A549 (cell line): ENCODE measurements around the gene GSS. TPM values are rescaled to one million over a fixed set of nuclear protein-coding genes. Genes with fewer than 3 reads are reported as not detected.

Experiments used
- ATAC-seq, 2 experiments: fragments of 200-7000 bp in 1 of 2; fragments of >200 bp in 1 of 2; cut with Nextera tagmentation in 1 of 2; cut with Tn5 transposase in 1 of 2; 3 replicates each; pipeline versions ENCODE4 v1.8.0 to v1.9.1; 2018 to 2020; ENCODE audit warnings: mild to moderate bottlenecking in 1 of 2, moderate library complexity in 1 of 2
- CTCF ChIA-PET: fragments of 300-600 bp; sonication (Branson Sonifier 250); formaldehyde crosslinking; extraction: SDS; loops from one replicate; lab custom pipeline; 2021; ENCODE audit warnings: antibody characterized with exemption, inconsistent platforms; lab: Yijun Ruan, JAX
- POLR2A ChIA-PET: fragments of 350-600 bp; formaldehyde crosslinking; extraction: SDS; loops from one replicate; lab custom pipeline; 2021; ENCODE audit warnings: antibody characterized with exemption, inconsistent platforms; lab: Yijun Ruan, JAX
- DNase-seq, 2 experiments: peaks; one replicate each; pipeline versions ENCODE4 v3.0.0 to v3.0.0-alpha.2; 2011 to 2016; ENCODE audit warnings: low read depth in 1 of 2, low spot score in 1 of 2
- FAIRE-seq: peaks from 2 replicates; lab custom pipeline; 2011; peaks lifted over from hg19 to GRCh38; lab: Jason Lieb, UNC
- H3K27ac ChIP-seq, 2 experiments: fragments of >200 bp; sonication (Bioruptor Twin); formaldehyde crosslinking; 3 replicates each; pipeline ENCODE4 v1.5.1; 2016 to 2017
- H3K4me1 ChIP-seq: fragments of >200 bp; sonication (Bioruptor Twin); formaldehyde crosslinking; 3 replicates; pipeline ENCODE4 v1.6.1; 2016
- H3K4me2 ChIP-seq: fragments of >200 bp; sonication (Bioruptor Twin); formaldehyde crosslinking; 3 replicates; pipeline ENCODE4 v1.6.1; 2016
- H3K4me3 ChIP-seq: fragments of >200 bp; sonication (Bioruptor Twin); formaldehyde crosslinking; 3 replicates; pipeline ENCODE4 v1.5.1; 2016
- H3K9me3 ChIP-seq: fragments of >200 bp; sonication (Bioruptor Twin); formaldehyde crosslinking; 3 replicates; pipeline ENCODE4 v1.6.1; 2016
- CBX8 ChIP-seq: fragments of 200-600 bp; sonication (generic); IDR thresholded peaks from 2 replicates; pipeline ENCODE4 v1.6.1; 2016
- CEBPB ChIP-seq, 2 experiments: fragments of >200 bp in 1 of 2; sonication (Bioruptor Twin) in 1 of 2; formaldehyde crosslinking in 1 of 2; IDR thresholded peaks; 2 replicates each; pipeline ENCODE4 v1.6.1; 2012 to 2016
- CTCF ChIP-seq: fragments of >200 bp; sonication (Bioruptor Twin); formaldehyde crosslinking; IDR thresholded peaks from 3 replicates; pipeline ENCODE4 v1.5.1; 2016
- EHF ChIP-seq: fragments of 250-450 bp; sonication (Bioruptor Pico); IDR thresholded peaks from 2 replicates; pipeline ENCODE4 v1.5.0; 2020; ENCODE audit warnings: mild to moderate bottlenecking
- EP300 ChIP-seq, 2 experiments: fragments of >200 bp; sonication (Bioruptor Twin); formaldehyde crosslinking; IDR thresholded peaks; 2 replicates in 1 of 2; 3 replicates in 1 of 2; pipeline ENCODE4 v1.6.1; 2016 to 2017
- ESRRA ChIP-seq: fragments of 150-350 bp; IDR thresholded peaks from 2 replicates; pipeline ENCODE4 v1.6.1; 2014; ENCODE audit warnings: mild to moderate bottlenecking, low read length, borderline replicate concordance
- FOSB ChIP-seq: fragments of 250-450 bp; sonication (Bioruptor Pico); IDR thresholded peaks from 2 replicates; pipeline ENCODE4 v1.5.0; 2020; ENCODE audit warnings: mild to moderate bottlenecking, moderate library complexity
- FOXS1 ChIP-seq: fragments of 250-450 bp; sonication (Bioruptor Pico); IDR thresholded peaks from 2 replicates; pipeline ENCODE4 v1.5.0; 2020; ENCODE audit warnings: mild to moderate bottlenecking, moderate library complexity
- HES2 ChIP-seq: fragments of >200 bp; sonication (Bioruptor Twin); formaldehyde crosslinking; IDR thresholded peaks from 2 replicates; pipeline ENCODE4 v1.6.1; 2016
- HOXA7 ChIP-seq: fragments of 250-450 bp; sonication (Bioruptor Pico); IDR thresholded peaks from 2 replicates; pipeline ENCODE4 v1.5.0; 2020; ENCODE audit warnings: mild to moderate bottlenecking, moderate library complexity
- HOXB5 ChIP-seq: fragments of 250-450 bp; sonication (Bioruptor Pico); IDR thresholded peaks from 2 replicates; pipeline ENCODE4 v1.5.0; 2020; ENCODE audit warnings: mild to moderate bottlenecking, moderate library complexity
- JUN ChIP-seq, 2 experiments: fragments of >200 bp; sonication (Bioruptor Twin); formaldehyde crosslinking; IDR thresholded peaks; 2 replicates in 1 of 2; 3 replicates in 1 of 2; pipeline ENCODE4 v1.6.1; 2016 to 2017
- NFE2L2 ChIP-seq: fragments of 150-350 bp; conservative IDR thresholded peaks from 2 replicates; pipeline ENCODE4 v1.6.1; 2014; ENCODE audit warnings: low read length
- PBX3 ChIP-seq: IDR thresholded peaks from 2 replicates; pipeline ENCODE4 v1.6.1; 2012
- RAD21 ChIP-seq, 2 experiments: fragments of >200 bp in 1 of 2; sonication (Bioruptor Twin) in 1 of 2; formaldehyde crosslinking in 1 of 2; IDR thresholded peaks in 1 of 2; conservative IDR thresholded peaks in 1 of 2; 2 replicates in 1 of 2; 3 replicates in 1 of 2; pipeline ENCODE4 v1.6.1; 2012 to 2018; ENCODE audit warnings: inconsistent platforms in 1 of 2
- REST ChIP-seq: fragments of 200-600 bp; sonication (generic); IDR thresholded peaks from 2 replicates; pipeline ENCODE4 v1.6.1; 2016; ENCODE audit warnings: antibody characterized with exemption, mild to moderate bottlenecking, moderate library complexity
- SREBF2 ChIP-seq: fragments of 450-650 bp; IDR thresholded peaks from 2 replicates; pipeline ENCODE4 v1.6.1; 2014; ENCODE audit warnings: mild to moderate bottlenecking, moderate library complexity
- USF2 ChIP-seq: fragments of 450-650 bp; IDR thresholded peaks from 2 replicates; pipeline ENCODE4 v1.6.1; 2014; ENCODE audit warnings: antibody characterized with exemption
- WGBS: methylation state at CpG from one replicate; pipeline ENCODE4 v1.1.6; 2017; ENCODE audit errors: missing lambda C conversion rate; 5-methylcytosine and 5-hydroxymethylcytosine counted together
- polyA plus RNA-seq, 4 experiments: library from polyadenylated mRNA; depleted of rRNA in 3 of 4; stranded (reverse); fragments of >200 nt; fragmentation: RNase III in 1 of 4; extraction: RNeasy Plus Mini Kit Qiagen cat#74134 plus additional on column Dnase treatment in 1 of 4; gene quantifications; 2 replicates in 3 of 4; 3 replicates in 1 of 4; pipeline ENCODE4 v1.2.3, GENCODE V29; 2011 to 2017

GSS gene
- polyA plus RNA-seq, 2 of the 4 experiments (the other 2 are of a cell fraction), result 57.1 to 92.4 TPM

- no peak for DNase-seq
- ChIA-PET POLR2A (no interaction called here), CTCF (interaction anchor here (1.1 to 2.3 kb wide), 3 partner anchors 11 to 115 kb away, joined by 4 to 8 read pairs (median 5); no protein-coding TSS in a partner anchor)
Observed at GRCh38 chr20:34990661-34991214, 35.1 kb upstream of the GSS start.

More at GRCh38 chr20:34990661-34991214, 35.1 kb upstream of the GSS start:
- Histone ChIP-seq H3K4me3 (no peak overlapping the region), H3K4me1 (no peaks in the 10 kb centered on the region), H3K4me2 (no peak overlapping the region), H3K27ac (no peak overlapping the region), H3K9me3 (no peaks in the 10 kb centered on the region)
- FAIRE-seq (no peak), ATAC-seq (no peak)
- TF ChIP-seq HOXB5 (CRISPR knock-in tag) (no peak), USF2 (no peak), SREBF2 (no peak), NFE2L2 (no peak), FOXS1 (CRISPR knock-in tag) (no peak), ESRRA (no peak), RAD21 (conservative IDR thresholded peaks at IDR 0.05 in 1 of 2, IDR thresholded peaks at IDR 0.05 in 1 of 2) (no peak), HES2 (no peak), PBX3 (no peak), EP300 (IDR thresholded peaks at IDR 0.05) (no peak), EHF (no peak), CEBPB (IDR thresholded peaks at IDR 0.05) (no peak), REST (no peak), FOSB (no peak), CTCF (no peak), HOXA7 (no peak), CBX8 (no peak), JUN (IDR thresholded peaks at IDR 0.05) (no peak)
- 87% methylated on average over 18 of the region's 18 CpGs for WGBS
